GM18505 (cell line): ENCODE results near the gene MAU2.

Source experiments
- ATAC-seq: cut with Tn5 transposase; IDR thresholded peaks from one replicate; pipeline ENCODE4 v1.9.1; 2021; ENCODE audit not compliant: unreplicated experiment
- POLR2A ChIP-seq: IDR thresholded peaks from 4 replicates; pipeline ENCODE4 v1.6.1; 2011; ENCODE audit warnings: borderline replicate concordance; ENCODE audit not compliant: insufficient read depth, insufficient read length; ENCODE audit errors: extremely low read depth

MAU2 gene

GRCh38 chr19:19294914-19295313, 25.7 kb upstream of the MAU2 start:
- no peak for TF ChIP-seq POLR2A
- ATAC-seq: no peak

- no peak for TF ChIP-seq POLR2A
- no peak for ATAC-seq
These were observed 23.5 kb upstream of the MAU2 start for GRCh38 chr19:19296953-19297689.

- no peak for ATAC-seq
- no peak for TF ChIP-seq POLR2A
These were observed 22.9 kb upstream of the MAU2 start for GRCh38 chr19:19297759-19298158.

GRCh38 chr19:19300613-19301012, 20.0 kb upstream of the MAU2 start:
- no peak for TF ChIP-seq POLR2A
- ATAC-seq: no peak

GRCh38 chr19:19303411-19303810, 17.2 kb upstream of the MAU2 start:
- TF ChIP-seq POLR2A: no peak
- ATAC-seq: no peak

- TF ChIP-seq POLR2A: no peak
- ATAC-seq: no peak
These were observed 16.3 kb upstream of the MAU2 start for GRCh38 chr19:19304186-19304965.

- no peak for ATAC-seq
- TF ChIP-seq POLR2A: no peak
These were observed 15.6 kb upstream of the MAU2 start for GRCh38 chr19:19305066-19305465.

- no peak for TF ChIP-seq POLR2A
- no peak for ATAC-seq
These were observed 14.9 kb upstream of the MAU2 start for GRCh38 chr19:19305696-19306095.

- ATAC-seq: no peak
- TF ChIP-seq POLR2A: no peak
These were observed 14.4 kb upstream of the MAU2 start for GRCh38 chr19:19306191-19306590.

GRCh38 chr19:19308373-19308772, 12.3 kb upstream of the MAU2 start:
- no peak for ATAC-seq
- TF ChIP-seq POLR2A: no peak

GRCh38 chr19:19315444-19315843, 5.2 kb upstream of the MAU2 start:
- TF ChIP-seq POLR2A: no peak
- no peak for ATAC-seq

GRCh38 chr19:19316082-19316481, 4.5 kb upstream of the MAU2 start:
- no peak for TF ChIP-seq POLR2A
- no peak for ATAC-seq

- TF ChIP-seq POLR2A: no peak
- ATAC-seq: no peak
These were observed 783 bp upstream of the MAU2 start for GRCh38 chr19:19319732-19320360.
